Measurements from ENCODE around the gene POMC.
"Not testable (repeated sequence)": the region's sequence is repeated elsewhere in the genome, so short reads cannot be mapped to it uniquely, and the experiment has no call there.

DNA sequence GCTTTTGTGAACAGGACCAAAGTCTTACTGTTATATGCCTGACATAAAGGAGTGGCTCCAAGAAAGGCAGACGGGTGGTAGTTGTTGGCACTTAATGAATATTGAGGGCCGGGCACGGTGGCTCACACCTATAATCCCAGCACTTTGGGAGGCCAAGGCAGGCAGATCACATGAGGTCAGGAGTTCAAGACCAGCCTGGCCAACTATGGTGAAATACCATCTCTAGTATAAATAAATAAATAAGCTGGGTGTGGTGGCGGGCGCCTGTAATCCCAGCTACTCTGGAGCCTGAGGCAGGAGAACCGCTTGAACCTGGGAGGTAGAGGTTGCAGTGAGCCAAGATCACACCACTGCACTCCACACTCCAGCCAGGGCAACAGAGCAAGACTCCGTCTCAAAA lies 6.3 kb downstream of the POMC start:
- TF ChIP-seq, protein P1, sequence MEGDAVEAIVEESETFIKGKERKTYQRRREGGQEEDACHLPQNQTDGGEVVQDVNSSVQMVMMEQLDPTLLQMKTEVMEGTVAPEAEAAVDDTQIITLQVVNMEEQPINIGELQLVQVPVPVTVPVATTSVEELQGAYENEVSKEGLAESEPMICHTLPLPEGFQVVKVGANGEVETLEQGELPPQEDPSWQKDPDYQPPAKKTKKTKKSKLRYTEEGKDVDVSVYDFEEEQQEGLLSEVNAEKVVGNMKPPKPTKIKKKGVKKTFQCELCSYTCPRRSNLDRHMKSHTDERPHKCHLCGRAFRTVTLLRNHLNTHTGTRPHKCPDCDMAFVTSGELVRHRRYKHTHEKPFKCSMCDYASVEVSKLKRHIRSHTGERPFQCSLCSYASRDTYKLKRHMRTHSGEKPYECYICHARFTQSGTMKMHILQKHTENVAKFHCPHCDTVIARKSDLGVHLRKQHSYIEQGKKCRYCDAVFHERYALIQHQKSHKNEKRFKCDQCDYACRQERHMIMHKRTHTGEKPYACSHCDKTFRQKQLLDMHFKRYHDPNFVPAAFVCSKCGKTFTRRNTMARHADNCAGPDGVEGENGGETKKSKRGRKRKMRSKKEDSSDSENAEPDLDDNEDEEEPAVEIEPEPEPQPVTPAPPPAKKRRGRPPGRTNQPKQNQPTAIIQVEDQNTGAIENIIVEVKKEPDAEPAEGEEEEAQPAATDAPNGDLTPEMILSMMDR (IDR thresholded peaks at IDR 0.05; ENCODE audit: insufficient read depth, low read length, poor library complexity, severe bottlenecking): not testable (repeated sequence)
- TF ChIP-seq EZH2phosphoT487 (conservative IDR thresholded peaks at IDR 0.05; ENCODE audit: low read length): not testable (repeated sequence)
